Measurements from ENCODE around the gene UCN.
A peak's percentile ranks its signal among the peaks of the same experiment; 100 is the strongest.
"Not testable (repeated sequence)": the region's sequence is repeated elsewhere in the genome, so short reads cannot be mapped to it uniquely, and the experiment has no call there.

Gene UCN

GRCh38 chr2:27281855-27282559 lies 26.2 kb downstream of the UCN start, which contains the start of gene TRIM54:
TSS of gene TRIM54 (plus strand) at chr2:27282429. CDS start at chr2:27282732, 303 bp downstream.
- DNase-seq, result no peak

DNA sequence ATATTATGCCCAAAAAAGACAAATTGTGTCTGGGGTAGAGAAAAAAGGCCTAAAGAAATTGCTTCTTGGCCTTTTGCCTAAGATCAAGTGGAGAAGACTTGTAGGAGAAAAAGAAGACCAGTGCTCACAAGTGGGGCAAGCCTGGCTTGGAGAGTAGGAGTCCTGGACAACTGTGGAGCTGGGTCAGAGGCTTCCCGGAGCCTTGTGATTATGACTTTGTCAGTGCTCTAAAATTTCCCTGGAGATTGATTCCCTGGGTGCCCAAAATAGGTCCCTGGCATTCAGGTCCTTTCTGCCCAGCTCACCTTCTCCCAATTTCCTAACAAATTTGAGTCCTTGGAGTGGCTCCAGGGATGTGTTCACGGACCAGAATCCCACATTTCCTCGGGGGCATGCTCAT lies 26.8 kb downstream of the UCN start:
- no peak for DNase-seq

GRCh38 chr2:27280826-27281225 lies 27.4 kb downstream of the UCN start:
- no peak for DNase-seq

GRCh38 chr2:27278010-27278409 lies 30.2 kb downstream of the UCN start:
- no peak for DNase-seq

- DNase-seq, result no peak
Observed at GRCh38 chr2:27275211-27276150, 32.8 kb downstream of the UCN start, which contains the start of gene DNAJC5G. TSS of gene DNAJC5G (plus strand) at chr2:27275433. CDS start at chr2:27276729, 1,296 bp downstream.

DNA sequence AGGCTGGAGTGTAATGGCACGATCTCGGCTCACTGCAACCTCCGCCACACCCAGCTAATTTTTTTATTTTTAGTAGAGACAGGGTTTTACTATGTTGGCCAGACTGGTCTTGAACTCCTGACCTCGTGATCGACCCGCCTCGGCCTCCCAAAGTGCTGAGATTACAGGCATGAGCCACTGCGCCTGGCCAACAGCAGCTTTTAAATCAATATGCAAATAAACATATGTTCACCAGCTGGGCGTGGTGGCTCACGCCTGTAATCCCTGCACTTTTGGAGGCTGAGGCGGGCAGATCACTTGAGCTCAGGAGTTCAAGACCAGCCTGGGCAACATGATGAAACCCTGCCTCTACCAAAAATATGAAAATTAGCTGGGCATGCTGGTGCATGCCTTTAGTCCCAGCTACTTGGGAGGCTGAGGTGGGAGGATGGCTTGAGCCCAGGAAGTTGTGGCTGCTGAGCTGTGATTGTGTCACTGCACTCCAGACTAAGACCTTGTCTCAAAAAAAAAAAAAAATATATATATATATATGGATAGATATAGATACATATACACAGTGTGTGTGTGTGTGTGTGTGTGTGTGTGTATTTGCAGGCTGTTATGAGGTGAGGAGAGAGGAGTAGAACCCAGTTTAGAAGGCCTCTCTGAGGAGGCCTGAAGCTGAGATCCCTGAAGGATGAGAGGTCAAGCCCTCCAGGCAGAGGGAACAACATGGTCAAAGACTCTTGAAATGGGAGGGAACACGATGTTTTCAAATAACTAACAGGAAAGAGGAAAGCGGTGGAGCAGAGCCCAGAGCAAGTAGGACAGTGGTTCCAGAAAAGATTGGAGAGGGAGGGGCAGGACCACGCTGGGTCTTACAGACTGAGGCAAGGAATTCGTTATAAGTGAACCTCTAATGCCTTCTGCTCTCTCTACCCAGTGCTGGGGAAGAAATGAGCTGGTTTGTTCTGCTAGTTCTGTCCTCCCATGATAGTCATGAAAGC lies 35.4 kb downstream of the UCN start:
- not testable (repeated sequence) for DNase-seq

DNA sequence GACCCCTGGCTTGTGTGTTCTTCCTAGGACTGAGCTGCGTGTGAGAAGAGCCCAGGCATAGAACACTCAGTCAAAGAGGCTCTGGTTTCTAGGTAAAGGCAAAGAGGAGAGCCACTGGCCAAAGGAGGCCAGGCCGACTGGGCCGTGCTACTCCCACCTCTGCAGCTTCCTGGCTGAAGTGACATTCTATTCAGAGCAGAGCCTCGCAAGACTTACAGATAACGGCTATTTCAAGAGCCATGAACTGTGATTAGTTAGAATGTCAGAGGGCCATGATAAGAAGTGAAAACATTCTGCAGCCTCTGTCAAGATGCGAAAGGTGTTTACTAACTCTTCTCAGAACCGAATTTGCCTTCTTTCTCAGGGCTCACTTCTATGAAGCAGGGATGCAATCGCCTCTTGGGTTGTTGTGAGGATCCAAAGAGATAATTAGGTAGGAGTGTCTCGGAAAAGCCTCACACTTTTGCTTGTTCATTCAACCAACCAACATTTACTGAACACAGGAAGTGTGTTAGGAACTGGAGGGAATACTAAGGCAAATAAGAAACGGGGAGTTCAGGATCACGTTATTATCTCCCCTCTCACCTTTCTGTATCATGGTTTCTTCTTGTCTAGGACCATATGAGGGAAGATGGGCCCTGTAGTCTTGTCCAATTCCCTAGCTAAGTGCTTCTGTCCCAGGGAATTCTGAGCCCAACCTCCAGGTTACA lies 36.5 kb downstream of the UCN start:
- DNase-seq, result no peak

- no peak for DNase-seq
Observed at GRCh38 chr2:27270670-27271069, 37.6 kb downstream of the UCN start.

DNA sequence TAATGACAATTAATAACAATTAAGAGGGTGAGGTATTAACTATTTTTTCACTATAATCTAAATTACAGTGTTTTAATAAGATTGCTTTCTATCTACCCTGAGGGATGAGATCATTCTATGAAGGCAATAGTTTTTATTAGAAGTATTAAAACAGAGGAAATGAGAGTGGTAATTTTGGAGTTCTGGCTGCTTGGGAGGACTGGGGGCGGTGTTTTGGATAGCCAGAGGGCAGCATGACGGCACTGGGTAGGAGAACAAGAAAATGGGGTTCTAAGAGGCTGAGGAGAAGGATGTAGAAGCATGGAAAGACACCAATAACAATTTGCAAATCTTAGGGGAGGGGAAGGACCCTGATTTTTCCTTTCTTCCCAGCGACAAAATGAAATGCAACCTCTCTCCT lies 38.1 kb downstream of the UCN start:
- no peak for DNase-seq

DNA sequence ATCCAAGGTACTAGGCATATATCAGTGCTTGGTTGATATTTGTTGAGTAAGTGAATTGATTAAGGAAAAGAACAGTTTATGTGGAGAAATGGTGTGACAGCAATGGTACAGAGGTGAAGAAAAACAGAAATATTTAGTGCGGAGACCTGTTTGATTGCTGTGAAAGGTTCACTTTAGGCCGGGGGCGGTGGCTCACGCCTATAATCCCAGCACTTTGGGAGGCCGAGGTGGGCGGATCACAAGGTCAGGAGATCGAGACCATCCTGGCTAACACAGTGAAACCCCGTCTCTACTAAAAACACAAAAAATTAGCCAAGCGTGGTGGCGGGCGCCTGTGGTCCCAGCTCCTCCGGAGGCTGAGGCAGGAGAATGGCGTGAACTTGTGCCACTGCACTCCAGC lies 39.9 kb downstream of the UCN start:
- DNase-seq, result not testable (repeated sequence)

DNA sequence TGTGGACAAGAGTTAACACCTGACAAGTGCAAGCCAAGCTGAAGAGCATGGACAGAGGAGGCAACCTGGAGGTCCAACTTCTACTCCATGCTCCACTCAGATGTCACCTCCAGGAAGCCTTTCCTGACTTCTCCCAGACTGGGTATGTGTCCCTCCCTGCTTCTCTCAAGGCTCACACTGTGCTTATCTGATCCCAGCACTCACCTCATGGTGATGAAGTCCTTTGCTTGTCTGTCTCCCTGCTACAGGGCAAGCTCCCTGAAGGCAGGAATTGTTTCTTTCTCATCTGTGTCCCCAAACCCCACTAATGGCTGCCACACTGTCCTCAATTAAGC lies 42.7 kb downstream of the UCN start:
- no peak for DNase-seq

DNA sequence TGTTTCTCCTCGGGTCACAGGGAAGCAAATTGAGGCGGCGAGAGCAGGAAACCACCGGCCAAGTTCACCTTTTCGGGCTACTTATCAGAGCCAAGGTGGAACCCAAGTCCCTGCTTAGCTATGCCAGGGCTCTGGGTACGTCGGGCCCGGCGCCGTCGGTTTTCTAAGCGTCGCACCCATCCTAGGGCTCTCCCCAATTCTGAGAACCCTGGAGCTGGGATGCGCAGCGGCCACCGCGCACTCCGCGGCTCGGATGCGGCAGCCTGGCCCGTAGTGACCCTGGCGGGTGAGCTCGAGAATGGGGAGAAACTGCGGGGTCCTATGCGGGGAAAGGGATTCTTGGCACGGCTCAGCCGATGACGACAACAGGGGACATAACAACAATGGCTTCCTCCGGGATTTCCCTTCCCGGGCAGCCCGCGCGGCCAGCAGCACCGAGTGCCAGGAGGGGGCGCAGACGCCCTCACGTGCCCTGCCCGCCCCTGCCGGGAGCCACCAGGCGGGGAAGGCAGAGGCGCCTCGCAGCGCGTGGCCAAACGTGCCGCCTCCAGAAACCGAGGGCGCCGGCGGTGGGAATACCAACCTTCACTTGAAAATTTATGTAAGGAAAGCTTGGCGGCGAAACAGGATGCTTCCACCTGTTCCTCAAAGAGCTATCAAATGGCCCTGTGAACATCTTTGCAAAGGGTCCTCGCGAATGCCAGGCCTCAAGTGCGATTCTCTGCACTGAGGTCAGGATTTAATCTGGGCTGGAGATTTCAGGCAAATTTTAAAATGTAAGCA lies 43.3 kb downstream of the UCN start:
- peak; percentile 72 to 90 (median 88) for DNase-seq

GRCh38 chr2:27264253-27264752 lies 43.9 kb downstream of the UCN start:
- DNase-seq, result peak in 2 of 3 experiments; percentile 60 to 63

DNA sequence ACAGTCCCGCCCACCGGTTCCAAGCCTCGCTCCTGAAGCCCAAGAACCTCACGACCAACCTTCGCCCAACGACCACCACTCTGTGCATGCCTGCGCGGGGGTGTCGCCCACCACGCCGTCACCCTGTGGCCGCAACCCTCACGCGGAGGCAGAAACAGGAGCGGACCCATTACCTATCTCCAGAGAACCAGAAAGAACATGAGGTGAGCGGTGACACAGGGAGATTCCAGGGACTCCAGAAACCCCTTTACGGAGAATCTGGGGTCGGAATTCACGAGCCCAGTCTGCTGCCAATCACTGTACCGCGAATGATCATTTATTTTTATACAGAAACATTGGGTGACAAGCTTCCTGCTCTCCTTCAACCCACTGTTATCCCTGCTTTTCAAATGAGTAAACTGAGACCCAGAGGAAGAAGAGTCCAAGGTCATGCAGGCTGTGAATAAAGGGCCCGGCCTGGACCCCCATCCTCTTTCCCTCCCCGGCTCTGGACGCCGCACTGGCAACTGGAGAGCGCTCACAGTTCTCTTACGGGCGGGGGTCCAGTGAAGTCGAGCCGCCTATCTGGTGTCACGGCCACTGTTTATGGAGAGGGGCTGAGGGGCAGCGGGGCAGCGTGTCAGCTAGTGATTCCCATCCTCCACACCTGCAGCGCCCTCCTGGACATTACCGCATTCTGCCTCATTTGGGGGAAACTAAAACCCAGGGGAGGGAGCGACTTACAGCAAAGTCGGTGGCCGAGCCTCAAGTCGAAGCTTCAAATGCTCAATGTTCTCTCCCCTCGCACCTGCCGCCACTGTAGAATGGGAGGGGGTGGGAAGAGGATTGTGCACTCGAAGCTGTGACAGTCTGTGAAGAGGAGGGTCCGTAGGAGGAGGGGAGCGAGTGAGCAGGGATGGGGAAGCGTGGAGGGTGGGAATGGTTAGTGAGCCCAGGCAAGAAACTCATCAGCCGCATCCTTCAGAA lies 44.7 kb downstream of the UCN start:
- DNase-seq, result peak; percentile 21 to 63 (median 56)

GRCh38 chr2:27262379-27263286 lies 45.6 kb downstream of the UCN start, which contains the start of gene SLC30A3:
TSS of gene SLC30A3 (minus strand) at chr2:27263047. CDS start at chr2:27262906, 141 bp downstream.
- DNase-seq, result peak; percentile 31 to 61 (median 54)

DNA sequence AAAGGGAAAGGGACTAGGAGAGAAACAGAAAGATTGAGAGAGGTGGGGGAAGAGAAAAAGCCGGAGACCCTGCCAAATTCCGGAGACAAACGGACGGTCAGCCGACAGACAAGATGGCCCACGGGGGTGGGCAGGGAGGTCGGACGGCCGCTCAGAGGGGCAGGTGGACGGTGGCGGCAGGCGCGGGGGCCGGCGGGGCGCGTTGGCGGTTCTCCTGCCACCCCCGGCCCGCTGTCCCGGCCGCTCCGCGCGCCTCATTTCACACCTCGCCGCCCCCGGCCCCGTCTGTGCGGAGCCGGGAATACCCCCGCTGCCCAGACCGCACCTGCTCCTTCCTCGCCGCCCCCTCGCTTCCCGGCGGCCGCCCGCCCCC lies 46.3 kb downstream of the UCN start:
- DNase-seq, result peak in 1 of 3 experiments; percentile 33

DNA sequence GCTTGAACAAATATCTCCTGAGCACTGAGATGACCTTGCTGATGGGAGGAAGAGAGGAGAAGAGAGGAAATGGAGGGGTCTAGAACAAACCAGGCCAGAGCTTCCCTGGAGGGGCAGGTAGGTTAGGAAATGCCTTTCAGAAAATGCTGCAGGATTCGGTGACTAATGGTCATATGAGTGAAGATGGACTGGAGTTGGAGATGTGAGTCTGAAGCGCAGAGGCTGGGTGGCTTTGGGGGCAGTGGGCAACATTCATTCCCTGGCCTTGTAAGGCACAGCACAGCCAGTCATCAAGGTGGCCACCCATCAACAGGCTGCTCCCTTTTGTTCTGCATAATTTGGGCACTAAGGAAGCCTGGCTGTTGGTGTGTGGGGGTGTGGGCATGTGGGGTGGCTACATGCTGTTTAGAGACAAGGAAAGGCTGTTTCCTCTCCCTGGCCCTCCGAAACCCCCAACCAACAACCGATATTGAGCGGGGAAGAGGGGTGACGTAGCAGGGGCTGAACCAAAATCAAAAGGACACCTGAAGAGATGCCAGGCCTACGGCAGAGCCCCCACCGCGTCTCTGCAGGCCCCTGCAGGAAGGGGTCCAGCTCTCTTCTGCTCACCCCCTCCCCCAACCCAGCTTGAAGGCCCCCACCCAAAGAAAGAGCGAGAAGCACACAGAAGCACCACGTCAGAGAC lies 46.9 kb downstream of the UCN start:
- DNase-seq, result no peak

DNA sequence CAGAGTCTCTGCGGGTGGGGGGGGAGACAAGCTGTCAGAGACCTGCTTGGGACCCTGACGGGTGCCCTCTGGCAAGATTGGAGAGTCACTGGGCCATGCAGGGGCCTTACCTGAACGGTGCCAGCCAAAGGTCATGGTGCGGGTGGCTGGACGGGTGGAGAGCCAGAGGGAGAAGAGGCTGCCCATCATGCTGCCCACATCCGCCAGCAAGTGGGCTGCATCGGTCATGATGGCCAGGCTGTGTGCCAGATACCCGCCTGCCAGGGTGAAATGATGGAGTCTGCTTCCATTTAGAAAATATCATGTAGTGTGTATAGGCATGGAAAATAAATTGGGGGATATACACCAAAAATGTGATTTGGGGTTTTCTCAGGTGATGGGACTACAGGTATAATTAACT lies 50.2 kb downstream of the UCN start:
- no peak for DNase-seq
